Measurements from ENCODE around the gene SPRR4.

The SPRR4 gene

GRCh38 chr1:152970495-152970894 lies at the start of gene SPRR4:
Gene SPRR4, plus strand, starts transcription at chr1:152970648. Its CDS starts 1,243 bp downstream, at chr1:152971891.
- no peak for DNase-seq (ENCODE audit: low read depth)
- H3K4me3 ChIP-seq (ENCODE audit: low read depth, low read length): no peak within 1 kb of the TSS
- TF ChIP-seq CTCF (IDR thresholded peaks at IDR 0.05; ENCODE audit: low read depth, low read length, missing control alignments): no peak
- in situ Hi-C loops (cut with HindIII; ENCODE audit: low sequenced_read_pairs): no loop called here

GRCh38 chr1:152924191-152924590 lies 46.3 kb upstream of the SPRR4 start:
- no peak overlapping the region for H3K4me3 ChIP-seq (ENCODE audit: low read depth, low read length)
- no peak for DNase-seq (ENCODE audit: low read depth)
- in situ Hi-C loops (cut with HindIII; ENCODE audit: low sequenced_read_pairs): no loop called here
- TF ChIP-seq CTCF (IDR thresholded peaks at IDR 0.05; ENCODE audit: low read depth, low read length, missing control alignments): no peak

- peak; percentile 65 for TF ChIP-seq CTCF (IDR thresholded peaks at IDR 0.05; ENCODE audit: low read depth, low read length, missing control alignments)
- DNase-seq (ENCODE audit: low read depth): peak; percentile 5
- H3K4me3 ChIP-seq (ENCODE audit: low read depth, low read length): no peak overlapping the region
- in situ Hi-C loops (cut with HindIII; ENCODE audit: low sequenced_read_pairs): no loop called here
These were observed 44.4 kb upstream of the SPRR4 start for GRCh38 chr1:152926091-152926490.

- DNase-seq (ENCODE audit: low read depth): no peak
- no peak for TF ChIP-seq CTCF (IDR thresholded peaks at IDR 0.05; ENCODE audit: low read depth, low read length, missing control alignments)
- in situ Hi-C loops (cut with HindIII; ENCODE audit: low sequenced_read_pairs): no loop called here
- no peak overlapping the region for H3K4me3 ChIP-seq (ENCODE audit: low read depth, low read length)
These were observed 41.8 kb upstream of the SPRR4 start for GRCh38 chr1:152928671-152929070.

GRCh38 chr1:152932170-152932811 lies 38.2 kb upstream of the SPRR4 start:
- no peak for DNase-seq (ENCODE audit: low read depth)
- TF ChIP-seq CTCF (IDR thresholded peaks at IDR 0.05; ENCODE audit: low read depth, low read length, missing control alignments): no peak
- in situ Hi-C loops (cut with HindIII; ENCODE audit: low sequenced_read_pairs): no loop called here
- H3K4me3 ChIP-seq (ENCODE audit: low read depth, low read length): no peak overlapping the region

GRCh38 chr1:152933196-152933595 lies 37.3 kb upstream of the SPRR4 start:
- no peak for DNase-seq (ENCODE audit: low read depth)
- TF ChIP-seq CTCF (IDR thresholded peaks at IDR 0.05; ENCODE audit: low read depth, low read length, missing control alignments): no peak
- no peak overlapping the region for H3K4me3 ChIP-seq (ENCODE audit: low read depth, low read length)
- in situ Hi-C loops (cut with HindIII; ENCODE audit: low sequenced_read_pairs): no loop called here
